ENCODE measurements around the gene CCDC195. TPM values are rescaled to one million over a fixed set of nuclear protein-coding genes. Genes with fewer than 3 reads are reported as not detected.

Gene CCDC195
- total RNA-seq, 1 experiment from 2014 or later: not detected

DNA sequence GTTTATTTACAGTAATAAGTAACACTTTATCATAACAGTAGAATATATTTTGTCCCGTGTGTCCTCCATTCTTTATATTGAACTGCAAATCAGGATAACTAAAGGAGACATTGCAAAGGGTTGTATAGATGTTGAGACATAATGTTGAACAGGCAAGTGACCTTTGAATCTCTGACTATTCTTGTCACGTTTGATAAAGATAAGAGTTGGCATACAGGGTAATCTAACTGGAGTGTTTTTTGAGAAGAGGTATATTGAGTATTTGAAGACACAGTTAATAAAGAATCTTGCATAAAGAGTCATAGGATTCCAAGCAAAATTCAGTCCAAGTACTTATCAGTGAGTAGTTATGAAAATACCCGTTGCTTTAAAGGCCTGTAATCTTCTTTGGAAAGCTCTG, 21.7 kb downstream of the CCDC195 start:
- no peak overlapping the region for H4K91ac ChIP-seq (ENCODE audit: insufficient read length, low read depth, low read length)
- no peak overlapping the region for H2BK20ac ChIP-seq (ENCODE audit: low read depth, low read length, poor library complexity, severe bottlenecking)
- no peak overlapping the region for H3K27ac Mint-ChIP-seq
- H3K23me2 ChIP-seq (ENCODE audit: insufficient read length, low read depth, low read length, poor library complexity, severe bottlenecking): no peaks in the 10 kb centered on the region
- no peak overlapping the region for H3K14ac ChIP-seq (ENCODE audit: insufficient read depth, low read length)
- H3K79me2 ChIP-seq (ENCODE audit: insufficient read depth, low read length): no peaks in the 10 kb centered on the region
- H3K4me1 ChIP-seq (ENCODE audit: insufficient read depth, low read length): no peaks in the 10 kb centered on the region
- no CpG with 5 or more reads among the region's 3 CpGs for WGBS (ENCODE audit: extremely low coverage, insufficient read length, low lambda C conversion rate)
- H3K9me3 ChIP-seq (ENCODE audit: control insufficient read depth, low read depth, low read length): no peaks in the 10 kb centered on the region
- H3K4me2 ChIP-seq (ENCODE audit: insufficient read depth, insufficient read length, low read length): no peak overlapping the region
- no peak overlapping the region for H2BK12ac ChIP-seq (ENCODE audit: insufficient read length, low read depth, low read length)
- no peak overlapping the region for H3K4ac ChIP-seq (ENCODE audit: low read depth, low read length)
- H2BK5ac ChIP-seq (ENCODE audit: insufficient read length, low read length): no peak overlapping the region
- H3K36me3 Mint-ChIP-seq (ENCODE audit: insufficient read depth in 1 of 3, low read depth in 3 of 3): no peaks in the 10 kb centered on the region
- no peak overlapping the region for H2BK15ac ChIP-seq (ENCODE audit: low read depth, low read length)
- no peak overlapping the region for H4K5ac ChIP-seq (ENCODE audit: insufficient read length, low read depth, low read length)
- no peaks in the 10 kb centered on the region for H3K9me3 Mint-ChIP-seq
- TF ChIP-seq, protein P1, sequence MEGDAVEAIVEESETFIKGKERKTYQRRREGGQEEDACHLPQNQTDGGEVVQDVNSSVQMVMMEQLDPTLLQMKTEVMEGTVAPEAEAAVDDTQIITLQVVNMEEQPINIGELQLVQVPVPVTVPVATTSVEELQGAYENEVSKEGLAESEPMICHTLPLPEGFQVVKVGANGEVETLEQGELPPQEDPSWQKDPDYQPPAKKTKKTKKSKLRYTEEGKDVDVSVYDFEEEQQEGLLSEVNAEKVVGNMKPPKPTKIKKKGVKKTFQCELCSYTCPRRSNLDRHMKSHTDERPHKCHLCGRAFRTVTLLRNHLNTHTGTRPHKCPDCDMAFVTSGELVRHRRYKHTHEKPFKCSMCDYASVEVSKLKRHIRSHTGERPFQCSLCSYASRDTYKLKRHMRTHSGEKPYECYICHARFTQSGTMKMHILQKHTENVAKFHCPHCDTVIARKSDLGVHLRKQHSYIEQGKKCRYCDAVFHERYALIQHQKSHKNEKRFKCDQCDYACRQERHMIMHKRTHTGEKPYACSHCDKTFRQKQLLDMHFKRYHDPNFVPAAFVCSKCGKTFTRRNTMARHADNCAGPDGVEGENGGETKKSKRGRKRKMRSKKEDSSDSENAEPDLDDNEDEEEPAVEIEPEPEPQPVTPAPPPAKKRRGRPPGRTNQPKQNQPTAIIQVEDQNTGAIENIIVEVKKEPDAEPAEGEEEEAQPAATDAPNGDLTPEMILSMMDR (conservative IDR thresholded peaks at IDR 0.05): no peak
- no peak overlapping the region for H2AK5ac ChIP-seq (ENCODE audit: insufficient read length, low read length)
- no peaks in the 10 kb centered on the region for H3K27me3 Mint-ChIP-seq (ENCODE audit: low read depth)
- H3K4me3 Mint-ChIP-seq: no peak overlapping the region
- H3K4me1 Mint-ChIP-seq: no peaks in the 10 kb centered on the region
- no peak overlapping the region for H2BK120ac ChIP-seq (ENCODE audit: low read depth, low read length, poor library complexity, severe bottlenecking)
- no peak overlapping the region for H3K27ac ChIP-seq (ENCODE audit: insufficient read length, low read depth, low read length)
- DNase-seq: no peak
- H3K18ac ChIP-seq (ENCODE audit: insufficient read length, low read depth, low read length): no peak overlapping the region
- H4K20me1 ChIP-seq (ENCODE audit: control insufficient read depth, insufficient read depth, insufficient read length): no peaks in the 10 kb centered on the region
- no peak overlapping the region for H2AFZ ChIP-seq (ENCODE audit: low read length)
- H4K8ac ChIP-seq (replicated peaks; ENCODE audit: insufficient read length, low read depth, low read length): no peak overlapping the region
- H3K9ac ChIP-seq (ENCODE audit: extremely low read depth, insufficient read length, low read length): no peak overlapping the region
- no peak overlapping the region for H3K56ac ChIP-seq (ENCODE audit: insufficient read length, low read depth, low read length)
- no peaks in the 10 kb centered on the region for H3K27me3 ChIP-seq (ENCODE audit: insufficient read depth, low read length)
- no peaks in the 10 kb centered on the region for H3K79me1 ChIP-seq (ENCODE audit: insufficient read depth, low read depth, low read length, poor library complexity, severe bottlenecking)
- no peak overlapping the region for H3K23ac ChIP-seq (ENCODE audit: insufficient read length, low read depth, low read length)
- H3T11ph ChIP-seq (ENCODE audit: low read length): no peak overlapping the region

All from H9 (cell line).